Measurements from ENCODE around the gene CCNY. TPM values are rescaled to one million over a fixed set of nuclear protein-coding genes. Genes with fewer than 3 reads are reported as not detected.

The CCNY gene
- total and polyA plus RNA-seq, 2 of the 4 experiments (the other 2 are of a cell fraction), result 38.0 to 131 TPM

DNA sequence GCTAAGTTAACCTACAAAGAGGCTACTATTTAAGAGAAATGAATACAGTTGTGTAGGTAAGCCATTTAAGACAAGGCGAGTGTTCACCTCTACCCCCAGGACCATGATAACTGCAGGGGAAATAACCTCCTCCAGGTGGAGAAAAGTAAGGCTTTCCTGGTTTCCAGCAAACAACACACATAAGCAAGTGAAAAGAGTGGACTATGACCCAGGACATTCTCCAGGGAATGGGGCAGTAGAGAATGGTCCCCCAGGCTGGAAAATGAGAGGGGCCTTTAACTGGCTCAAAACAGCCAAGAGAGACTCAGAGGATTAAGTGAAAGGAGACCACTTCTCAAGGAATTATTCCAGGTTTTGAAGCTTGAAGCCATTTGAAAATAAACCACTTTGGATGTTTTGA lies 167.8 kb downstream of the CCNY start:
- no peak for ATAC-seq (ENCODE audit: low read depth)
- CTCF ChIA-PET, result no interaction called here
- POLR2A ChIA-PET (ENCODE audit: unreplicated experiment), result no interaction called here

More for the DNA sequence above, 167.8 kb downstream of the CCNY start:
- Histone ChIP-seq H2AK9ac (replicated peaks; ENCODE audit: low read depth, low read length, poor library complexity) (no peak overlapping the region), H3K9ac (ENCODE audit: low read depth, low read length) (no peak overlapping the region), H2BK120ac (ENCODE audit: low read depth, low read length) (no peak overlapping the region), H3K36me3 (ENCODE audit: control insufficient read depth, insufficient read depth, low read length) (peaks cover 5% of the 10 kb centered on the region), H3K9me1 (ENCODE audit: insufficient read depth, low read length) (peaks cover 15% of the 10 kb centered on the region), H3K14ac (replicated peaks; ENCODE audit: low read depth, low read length) (no peak overlapping the region), H3K18ac (ENCODE audit: low read depth, low read length) (no peak overlapping the region), H4K91ac (ENCODE audit: insufficient read depth, low read depth, low read length) (no peak overlapping the region), H2BK20ac (ENCODE audit: low read depth, low read length) (no peak overlapping the region), H2AFZ (replicated peaks; ENCODE audit: low read length, poor library complexity) (no peak overlapping the region), H3K27me3 (ENCODE audit: control insufficient read depth, insufficient read depth, low read length) (no peaks in the 10 kb centered on the region), H3K79me1 (ENCODE audit: low read depth in 1 of 2, low read length in 2 of 2) (peaks cover 37 to 58% of the 10 kb centered on the region in 2 experiments), H4K20me1 (ENCODE audit: insufficient read depth, low read length) (peaks cover 21% of the 10 kb centered on the region; the same call in 1 of the 2 replicates), H2BK15ac (ENCODE audit: low read depth, low read length) (no peak overlapping the region), H3K9me3 (ENCODE audit: control insufficient read depth, insufficient read depth, low read length) (no peaks in the 10 kb centered on the region), H3K56ac (ENCODE audit: extremely low read depth, insufficient read depth, low read length) (no peak overlapping the region), H2AK5ac (ENCODE audit: low read depth, low read length) (no peak overlapping the region), H3K27ac (ENCODE audit: insufficient read depth, low read length) (no peak overlapping the region), H3K4me3 (ENCODE audit: insufficient read depth, low read depth, low read length) (no peak overlapping the region), H4K8ac (ENCODE audit: low read depth in 2 of 2, low read length in 2 of 2) (no peak overlapping the region), H3K4ac (ENCODE audit: low read depth, low read length) (no peak overlapping the region), H2BK5ac (ENCODE audit: low read depth, low read length, poor library complexity, severe bottlenecking) (no peak overlapping the region), H4K5ac (ENCODE audit: low read depth, low read length) (no peak overlapping the region), H3K23ac (ENCODE audit: low read depth, low read length) (no peak overlapping the region), H3K4me2 (ENCODE audit: low read depth, low read length) (no peak overlapping the region), H3K4me1 (ENCODE audit: control insufficient read depth, insufficient read depth, low read length) (no peaks in the 10 kb centered on the region)
- in situ Hi-C loops (cut with MboI; ENCODE audit: low sequenced_read_pairs) (no loop called here), intact Hi-C loops (cut with micrococcal nuclease) (no loop called here), dilution Hi-C loops (cut with HindIII; ENCODE audit: low sequenced_read_pairs, unreplicated experiment) (no loop called here)
- WGBS, 2 experiments (ENCODE audit: extremely low coverage in 2 of 2, insufficient read length in 1 of 2), result no CpG with 5 or more reads among the region's 1 CpG
- BruUV-seq (replicated peaks), result no TSS peak
- no peak for DNase-seq
- TF ChIP-seq RAD21 (IDR thresholded peaks at IDR 0.05; ENCODE audit: low read length), result no peak
- TF ChIP-seq BHLHE40 (IDR thresholded peaks at IDR 0.05; ENCODE audit: low read depth, low read length), result no peak
